Stimulated activated naive CD8-positive, alpha-beta T cell treated with anti-CD3 and anti-CD28 coated beads, Interleukin-15, Interleukin-2, amounts not matched to agents 100 ng/mL and 50 ng/mL, for 24 hours (primary cell): ENCODE results near the gene ZNF384.
A peak's percentile ranks its signal among the peaks of the same experiment; 100 is the strongest.

Source experiments
- H3K27ac Mint-ChIP-seq: one replicate; pipeline ENCODE4 v1.8.0; 2021; ENCODE audit warnings: mild to moderate bottlenecking, mixed read lengths
- H3K27me3 Mint-ChIP-seq: one replicate; pipeline ENCODE4 v1.8.0; 2021; ENCODE audit warnings: mixed read lengths
- H3K36me3 Mint-ChIP-seq: one replicate; pipeline ENCODE4 v1.8.0; 2021; ENCODE audit warnings: low read depth, mixed read lengths
- H3K4me1 Mint-ChIP-seq: one replicate; pipeline ENCODE4 v1.8.0; 2021; ENCODE audit warnings: low read depth, mixed read lengths
- H3K4me3 Mint-ChIP-seq: one replicate; pipeline ENCODE4 v1.8.0; 2021; ENCODE audit warnings: mild to moderate bottlenecking, mixed read lengths
- H3K9me3 Mint-ChIP-seq: one replicate; pipeline ENCODE4 v1.8.0; 2021; ENCODE audit warnings: mixed read lengths

The ZNF384 gene

GRCh38 chr12:6647083-6647604 is 42.0 kb downstream of the ZNF384 start, which contains the start of gene ACRBP:
Gene ACRBP (minus strand): TSS chr12:6647432. CDS start chr12:6647366, 66 bp downstream.
- Mint-ChIP-seq H3K27me3 (no peaks in the 10 kb centered on the region), H3K4me3 (peak within 1 kb of the TSS; percentile 74), H3K4me1 (peaks cover 16% of the 10 kb centered on the region), H3K27ac (peak within 1 kb of the TSS; percentile 73), H3K36me3 (peaks cover 39% of the 10 kb centered on the region), H3K9me3 (peaks cover 16% of the 10 kb centered on the region)

GRCh38 chr12:6646276-6647082 is 42.7 kb downstream of the ZNF384 start:
- peak overlapping the region; percentile 73 for H3K27ac Mint-ChIP-seq
- peaks cover 16% of the 10 kb centered on the region for H3K4me1 Mint-ChIP-seq
- peak overlapping the region; percentile 74 for H3K4me3 Mint-ChIP-seq
- peaks cover 36% of the 10 kb centered on the region for H3K36me3 Mint-ChIP-seq
- H3K9me3 Mint-ChIP-seq = peaks cover 16% of the 10 kb centered on the region
- no peaks in the 10 kb centered on the region for H3K27me3 Mint-ChIP-seq

- Mint-ChIP-seq H3K27me3 (no peaks in the 10 kb centered on the region), H3K4me1 (peaks cover 16% of the 10 kb centered on the region), H3K4me3 (no peak overlapping the region), H3K27ac (no peak overlapping the region), H3K36me3 (peaks cover 30% of the 10 kb centered on the region), H3K9me3 (peaks cover 16% of the 10 kb centered on the region)
These were observed 44.3 kb downstream of the ZNF384 start for GRCh38 chr12:6644903-6645302.

- peaks cover 16% of the 10 kb centered on the region for H3K4me1 Mint-ChIP-seq
These were observed 44.9 kb downstream of the ZNF384 start for GRCh38 chr12:6644257-6644596.

GRCh38 chr12:6643569-6644256 is 45.5 kb downstream of the ZNF384 start:
- H3K4me1 Mint-ChIP-seq = peaks cover 16% of the 10 kb centered on the region
- H3K4me3 Mint-ChIP-seq = no peak overlapping the region

More at GRCh38 chr12:6644257-6644596, 44.9 kb downstream of the ZNF384 start:
- Mint-ChIP-seq H3K9me3 (peaks cover 16% of the 10 kb centered on the region), H3K27ac (peak overlapping the region; percentile 72), H3K27me3 (no peaks in the 10 kb centered on the region), H3K4me3 (no peak overlapping the region), H3K36me3 (peaks cover 30% of the 10 kb centered on the region)

GRCh38 chr12:6641131-6641530 is 48.0 kb downstream of the ZNF384 start:
- Mint-ChIP-seq H3K4me1 (peaks cover 22% of the 10 kb centered on the region), H3K4me3 (no peak overlapping the region), H3K36me3 (peaks cover 18% of the 10 kb centered on the region), H3K27ac (no peak overlapping the region), H3K9me3 (peaks cover 16% of the 10 kb centered on the region), H3K27me3 (no peaks in the 10 kb centered on the region)

More at GRCh38 chr12:6643569-6644256, 45.5 kb downstream of the ZNF384 start:
- Mint-ChIP-seq H3K27me3 (no peaks in the 10 kb centered on the region), H3K36me3 (peaks cover 30% of the 10 kb centered on the region), H3K9me3 (peaks cover 16% of the 10 kb centered on the region), H3K27ac (no peak overlapping the region)

GRCh38 chr12:6640497-6640896 is 48.7 kb downstream of the ZNF384 start:
- Mint-ChIP-seq H3K36me3 (peaks cover 18% of the 10 kb centered on the region), H3K4me3 (no peak overlapping the region), H3K4me1 (peaks cover 29% of the 10 kb centered on the region), H3K27me3 (no peaks in the 10 kb centered on the region), H3K27ac (no peak overlapping the region), H3K9me3 (peaks cover 16% of the 10 kb centered on the region)

- Mint-ChIP-seq H3K4me3 (no peak overlapping the region), H3K27ac (no peak overlapping the region), H3K27me3 (no peaks in the 10 kb centered on the region)
These were observed 49.9 kb downstream of the ZNF384 start for GRCh38 chr12:6639151-6639801.

GRCh38 chr12:6638305-6638704 is 50.9 kb downstream of the ZNF384 start:
- Mint-ChIP-seq H3K36me3 (peaks cover 4% of the 10 kb centered on the region), H3K9me3 (peaks cover 4% of the 10 kb centered on the region), H3K4me3 (no peak overlapping the region), H3K4me1 (peaks cover 43% of the 10 kb centered on the region), H3K27ac (peak overlapping the region; percentile 64), H3K27me3 (no peaks in the 10 kb centered on the region)

More at GRCh38 chr12:6639151-6639801, 49.9 kb downstream of the ZNF384 start:
- Mint-ChIP-seq H3K9me3 (peaks cover 10% of the 10 kb centered on the region), H3K4me1 (peaks cover 38% of the 10 kb centered on the region), H3K36me3 (peaks cover 12% of the 10 kb centered on the region)

- peak within 1 kb of the TSS; percentile 79 for H3K4me3 Mint-ChIP-seq
- H3K36me3 Mint-ChIP-seq = no peaks in the 10 kb centered on the region
- H3K4me1 Mint-ChIP-seq = peaks cover 66% of the 10 kb centered on the region
- H3K9me3 Mint-ChIP-seq = no peaks in the 10 kb centered on the region
- H3K27ac Mint-ChIP-seq = peak within 1 kb of the TSS; percentile 83
- no peaks in the 10 kb centered on the region for H3K27me3 Mint-ChIP-seq
These were observed 53.2 kb downstream of the ZNF384 start, which contains the start of gene LPAR5 for GRCh38 chr12:6635856-6636531. Gene LPAR5 (minus strand): TSS chr12:6635959. CDS start chr12:6621248, 14,711 bp downstream.

- Mint-ChIP-seq H3K9me3 (no peaks in the 10 kb centered on the region), H3K27me3 (no peaks in the 10 kb centered on the region), H3K27ac (peak overlapping the region; percentile 83), H3K4me1 (peaks cover 72% of the 10 kb centered on the region), H3K4me3 (peak overlapping the region; percentile 79), H3K36me3 (no peaks in the 10 kb centered on the region)
These were observed 53.8 kb downstream of the ZNF384 start for GRCh38 chr12:6635375-6635855.

GRCh38 chr12:6632026-6632983 is 56.9 kb downstream of the ZNF384 start:
- no peaks in the 10 kb centered on the region for H3K9me3 Mint-ChIP-seq
- peak overlapping the region; percentile 87 for H3K4me3 Mint-ChIP-seq
- H3K36me3 Mint-ChIP-seq = no peaks in the 10 kb centered on the region
- H3K27ac Mint-ChIP-seq = peak overlapping the region; percentile 97
- H3K27me3 Mint-ChIP-seq = no peaks in the 10 kb centered on the region
- H3K4me1 Mint-ChIP-seq = peaks cover 79% of the 10 kb centered on the region

GRCh38 chr12:6631549-6631961 is 57.6 kb downstream of the ZNF384 start:
- Mint-ChIP-seq H3K4me3 (peak overlapping the region; percentile 87), H3K36me3 (no peaks in the 10 kb centered on the region), H3K4me1 (peaks cover 84% of the 10 kb centered on the region), H3K27ac (peak overlapping the region; percentile 97), H3K9me3 (no peaks in the 10 kb centered on the region), H3K27me3 (no peaks in the 10 kb centered on the region)
